Fibroblast of skin of left quadriceps (primary cell): ENCODE measurements around the gene LRRTM2.
"Not testable (repeated sequence)": the region's sequence is repeated elsewhere in the genome, so short reads cannot be mapped to it uniquely, and the experiment has no call there.

Source experiments
- DNase-seq, 2 experiments: peaks; one replicate each; pipeline ENCODE4 v3.0.0-alpha.2; 2013; ENCODE audit warnings: low read depth in 2 of 2

Gene LRRTM2

DNA sequence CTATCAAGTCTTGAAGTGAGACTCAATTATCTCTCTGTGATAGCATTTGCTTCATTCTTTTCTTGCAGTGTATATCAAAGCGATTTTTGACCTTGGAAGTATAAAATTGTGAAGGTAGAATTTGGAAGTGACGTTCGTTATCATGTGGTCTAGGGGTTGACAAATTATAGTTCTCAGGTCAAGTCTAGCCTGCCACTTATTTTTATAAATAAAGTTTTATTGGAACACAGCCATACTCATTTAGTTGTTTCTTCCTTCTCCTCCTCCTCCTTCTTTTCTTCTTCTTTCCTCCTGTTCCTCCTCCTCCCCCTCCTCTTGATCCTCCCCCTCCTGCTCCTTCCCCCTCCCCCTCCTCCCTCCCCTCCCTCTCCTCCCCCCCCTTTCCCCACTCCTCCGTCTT lies 38.0 kb downstream of the LRRTM2 start:
- DNase-seq = no peak

DNA sequence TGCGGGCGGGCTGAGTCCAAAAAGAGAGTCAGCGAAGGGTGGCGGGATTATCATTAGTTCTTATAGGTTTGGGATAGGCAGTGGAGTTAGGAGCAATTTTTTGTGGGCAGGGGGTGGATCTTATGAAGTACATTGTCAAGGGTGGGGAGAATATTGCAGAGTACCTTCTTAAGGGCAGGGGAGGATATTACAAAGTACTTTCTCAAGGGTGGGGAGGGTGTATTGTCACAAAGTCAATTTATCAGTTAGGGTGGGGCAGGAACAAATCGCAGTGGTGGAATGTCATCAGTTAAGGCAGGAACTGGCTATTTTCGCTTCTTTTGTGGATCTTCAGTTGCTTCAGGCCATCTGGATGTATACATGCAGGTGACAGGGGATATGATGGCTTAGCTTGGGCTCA lies 40.3 kb downstream of the LRRTM2 start:
- DNase-seq = not testable (repeated sequence)

DNA sequence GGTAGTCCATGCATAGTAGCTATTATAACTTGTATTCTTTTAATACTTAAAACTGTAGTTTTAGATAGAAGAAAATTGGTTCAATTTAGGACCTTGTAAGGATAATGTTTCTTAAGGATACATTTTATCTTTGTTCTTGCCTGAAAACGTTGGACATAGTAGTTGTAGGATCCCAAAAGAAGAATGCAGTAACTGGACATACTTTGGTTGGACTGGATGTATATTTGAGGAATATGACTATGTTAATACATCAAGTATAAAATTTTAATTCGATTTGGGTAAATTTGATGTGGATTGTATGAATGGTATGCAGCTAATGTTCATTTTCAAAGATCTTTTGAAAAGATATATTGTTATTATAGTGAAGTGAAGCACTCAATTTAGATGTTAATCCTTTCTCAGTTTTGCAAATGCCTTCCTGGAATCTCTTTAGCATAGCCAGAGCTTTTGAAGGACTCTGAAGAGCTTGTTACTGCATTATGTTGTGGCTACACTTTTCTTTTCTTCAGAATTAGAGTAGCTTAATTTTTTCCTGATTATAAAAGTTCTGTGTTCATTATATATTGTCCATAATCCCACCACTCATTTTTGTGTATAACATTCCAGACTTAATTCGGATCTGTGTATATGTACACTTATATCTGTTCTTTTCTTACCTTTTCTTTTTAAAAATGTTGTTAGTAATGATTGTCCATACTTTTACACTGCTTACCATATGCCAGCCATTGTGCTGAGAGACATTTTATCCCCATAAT lies 41.2 kb downstream of the LRRTM2 start:
- no peak for DNase-seq

DNA sequence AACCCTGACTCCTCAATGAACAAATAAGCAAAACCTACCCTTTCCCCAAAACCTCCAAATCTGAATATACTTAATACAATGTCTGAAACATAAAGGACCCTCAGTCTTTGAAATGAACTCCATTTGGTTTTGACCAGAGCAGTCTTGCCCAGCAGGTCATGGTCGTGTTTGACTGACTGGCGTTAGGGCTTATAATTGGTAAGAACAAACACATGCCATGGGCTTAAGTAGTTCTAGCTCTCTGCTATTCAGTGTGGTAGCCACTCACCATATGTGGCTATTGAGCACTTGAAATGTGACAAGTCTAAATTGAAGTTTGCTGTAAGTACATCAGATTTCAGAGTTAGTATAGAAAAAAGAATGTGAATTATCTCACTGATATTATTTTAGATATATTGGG lies 42.1 kb downstream of the LRRTM2 start:
- no peak for DNase-seq

DNA sequence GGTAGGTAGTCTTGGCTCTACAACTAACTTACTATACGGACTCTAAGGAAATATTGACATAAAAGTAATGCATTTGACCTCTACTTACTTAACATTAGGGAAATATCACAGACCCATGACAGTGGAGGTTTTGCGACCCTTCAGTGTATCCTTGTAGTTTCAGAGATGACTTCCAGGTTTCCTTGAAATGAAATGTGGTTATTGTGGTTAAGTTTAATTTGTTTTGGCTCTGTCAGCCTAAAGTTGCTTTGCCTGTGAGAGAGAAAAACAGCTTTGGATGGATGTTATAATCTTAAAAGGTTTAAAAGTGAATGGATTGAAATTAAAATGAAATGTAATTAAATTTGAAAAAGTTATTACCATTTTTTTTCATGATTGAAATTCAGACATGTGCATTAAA lies 42.9 kb downstream of the LRRTM2 start:
- no peak for DNase-seq

DNA sequence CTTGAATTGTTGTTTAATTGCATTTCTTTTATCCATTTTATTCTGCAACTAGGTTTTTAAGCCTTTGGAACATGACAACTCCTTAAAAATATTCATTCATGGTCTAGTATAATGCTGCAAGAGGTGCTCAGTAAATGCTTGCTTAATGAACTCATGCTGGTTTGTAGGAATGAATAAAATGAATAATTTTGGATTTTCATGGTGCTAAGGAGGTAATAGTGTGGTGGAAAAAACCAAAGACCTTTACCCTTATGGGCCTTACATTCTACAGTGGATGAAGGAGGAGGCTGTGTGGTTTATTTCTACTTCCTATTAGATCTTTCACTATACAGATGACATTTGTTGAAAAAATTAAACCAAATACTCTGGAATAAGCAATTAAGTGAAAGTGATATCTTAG lies 43.4 kb downstream of the LRRTM2 start:
- DNase-seq = no peak

DNA sequence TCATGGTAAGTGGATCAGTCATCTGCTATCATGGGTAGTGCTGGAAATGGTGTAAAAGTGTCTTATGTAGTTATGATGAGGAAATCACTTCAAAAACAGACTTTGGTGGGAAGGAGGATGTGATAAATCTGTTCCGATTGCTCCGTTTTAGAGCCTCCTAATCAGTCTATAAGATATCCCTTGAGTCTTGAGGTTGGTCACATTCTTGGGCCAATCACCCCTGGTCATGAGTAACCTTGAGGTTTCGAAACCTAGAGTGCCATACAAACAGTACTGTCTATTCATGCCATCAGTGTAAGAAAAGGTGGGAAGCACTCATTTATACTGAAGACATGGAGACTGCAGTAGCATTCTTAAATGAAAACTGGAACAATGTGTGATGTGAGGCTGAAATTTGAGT lies 45.8 kb downstream of the LRRTM2 start:
- DNase-seq = no peak

DNA sequence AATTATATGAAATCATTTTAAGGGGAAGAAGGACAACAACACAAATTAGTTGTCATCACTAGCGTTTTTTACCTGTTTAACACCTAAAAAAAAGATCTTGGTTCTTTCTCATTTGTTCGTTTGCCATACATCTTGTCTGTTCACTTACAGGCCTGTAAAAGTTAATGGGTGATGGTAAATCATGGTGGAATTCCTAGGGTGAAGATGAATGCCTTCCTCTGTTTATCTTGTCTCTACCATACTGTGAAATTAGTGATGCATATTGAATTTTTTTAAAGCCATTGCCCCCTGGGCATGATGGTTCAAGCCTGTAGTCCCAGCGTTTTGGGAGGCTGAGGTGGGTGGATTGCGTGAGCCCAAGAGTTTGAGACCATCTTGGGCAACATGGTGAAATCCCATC lies 46.6 kb downstream of the LRRTM2 start:
- no peak for DNase-seq

DNA sequence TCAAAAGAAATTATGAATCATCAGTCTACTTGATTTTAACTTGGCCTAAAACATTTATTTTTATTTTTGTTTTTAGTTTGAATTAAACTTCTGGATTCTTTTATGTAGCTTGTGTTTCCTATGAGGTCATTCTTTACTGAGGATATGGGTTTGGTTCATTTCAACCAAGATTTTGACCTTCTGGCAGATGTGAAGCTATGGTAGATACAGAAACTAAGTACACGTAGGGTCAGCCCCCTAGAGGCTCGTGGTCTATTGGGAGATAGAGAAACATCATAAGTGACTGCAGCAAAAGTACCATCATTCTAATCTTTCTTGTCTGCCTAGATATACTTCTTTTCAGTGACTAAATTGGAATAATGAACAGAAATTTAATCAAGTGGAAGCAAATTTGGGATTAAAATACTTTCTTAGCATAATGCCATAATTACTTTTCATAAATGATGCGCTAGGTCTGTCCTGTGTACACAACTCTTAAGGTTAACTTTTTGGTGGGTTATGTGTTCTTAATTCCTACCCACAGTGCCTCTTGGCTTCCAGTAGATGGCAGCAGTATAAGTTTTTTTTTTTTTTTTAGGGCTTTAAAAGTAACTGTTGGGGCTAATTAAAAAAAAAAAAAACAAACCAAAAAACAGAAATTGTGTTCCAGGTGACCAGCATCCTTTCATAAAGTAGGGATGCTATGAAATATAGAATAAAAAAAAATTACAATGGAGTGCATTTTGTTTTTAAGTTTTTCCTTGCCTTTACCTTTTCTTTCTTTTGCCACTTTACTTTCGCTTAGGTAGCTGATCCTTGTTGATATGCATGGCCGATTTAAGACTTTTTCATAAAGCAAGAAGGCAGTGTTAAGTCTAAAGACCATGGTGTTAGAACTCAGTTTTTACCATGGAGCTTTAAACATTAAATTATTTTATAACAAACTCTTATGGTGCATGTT lies 49.9 kb downstream of the LRRTM2 start:
- DNase-seq = no peak

DNA sequence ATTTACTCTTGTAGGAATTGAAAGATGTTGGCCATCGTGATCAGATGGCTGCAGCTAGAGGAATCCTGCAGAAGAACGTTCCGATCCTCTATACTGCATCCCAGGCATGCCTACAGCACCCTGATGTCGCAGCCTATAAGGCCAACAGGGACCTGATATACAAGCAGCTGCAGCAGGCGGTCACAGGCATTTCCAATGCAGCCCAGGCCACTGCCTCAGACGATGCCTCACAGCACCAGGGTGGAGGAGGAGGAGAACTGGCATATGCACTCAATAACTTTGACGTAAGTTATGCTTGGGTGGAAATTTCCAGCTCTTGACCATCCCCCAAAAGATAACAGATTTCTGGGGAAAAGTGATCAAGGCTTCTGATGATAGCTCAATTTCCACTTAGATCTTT lies 50.6 kb downstream of the LRRTM2 start:
- DNase-seq = no peak

DNA sequence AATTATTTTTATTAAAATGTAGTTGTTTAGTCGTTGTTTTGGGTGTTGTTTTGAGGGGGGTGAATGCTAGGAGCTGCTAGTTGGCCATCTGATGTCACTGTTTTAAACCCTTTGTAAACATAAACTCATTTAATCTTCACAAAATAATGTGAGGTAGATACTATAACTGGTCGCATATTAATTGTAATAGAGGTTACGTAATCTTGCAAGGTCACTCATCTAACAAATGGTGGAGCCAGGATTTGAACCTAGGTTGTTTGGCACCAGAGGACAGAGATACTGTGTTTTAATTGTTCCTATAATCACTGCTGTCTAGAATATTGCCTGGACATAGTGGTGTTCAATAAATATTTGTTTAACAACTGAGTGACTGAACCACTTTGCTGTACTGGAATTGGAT lies 54.4 kb downstream of the LRRTM2 start:
- no peak for DNase-seq

DNA sequence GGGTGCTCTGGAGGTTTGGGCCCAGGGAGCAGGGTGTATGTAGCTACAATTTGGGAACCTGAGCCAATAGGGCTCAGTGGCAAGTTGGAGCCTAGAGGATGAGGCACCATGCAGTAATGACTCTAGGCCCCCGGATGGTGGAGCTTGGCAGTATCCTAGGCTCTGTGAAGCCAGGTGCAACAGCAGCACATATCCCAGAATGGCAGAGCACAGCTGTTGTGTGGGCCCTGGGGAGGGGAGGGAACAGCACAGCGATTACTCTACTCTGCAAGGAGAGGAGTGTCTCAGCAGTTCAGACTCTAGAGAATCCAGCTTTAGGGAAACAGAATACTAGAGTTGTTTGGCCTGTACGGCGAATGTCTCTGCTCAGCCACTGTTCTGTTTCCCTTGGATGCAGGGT lies 56.1 kb downstream of the LRRTM2 start:
- no peak for DNase-seq
